ENCODE measurements around the gene TULP4. TPM values are rescaled to one million over a fixed set of nuclear protein-coding genes. Genes with fewer than 3 reads are reported as not detected.

The TULP4 gene
- total RNA-seq, 4 donors from 2014 or later: 76.7 to 118 (median 95.7) TPM

GRCh38 chr6:158413814-158414565 lies 101.7 kb downstream of the TULP4 start:
- DNase-seq (ENCODE audit: low spot score) (no peak), ATAC-seq (ENCODE audit: low FRiP score) (no peak)
- no peak for TF ChIP-seq CTCF (IDR thresholded peaks at IDR 0.05)

GRCh38 chr6:158414851-158415262 lies 102.6 kb downstream of the TULP4 start:
- DNase-seq (ENCODE audit: low spot score) (no peak), ATAC-seq (ENCODE audit: low FRiP score) (no peak)
- TF ChIP-seq CTCF (IDR thresholded peaks at IDR 0.05): no peak

DNA sequence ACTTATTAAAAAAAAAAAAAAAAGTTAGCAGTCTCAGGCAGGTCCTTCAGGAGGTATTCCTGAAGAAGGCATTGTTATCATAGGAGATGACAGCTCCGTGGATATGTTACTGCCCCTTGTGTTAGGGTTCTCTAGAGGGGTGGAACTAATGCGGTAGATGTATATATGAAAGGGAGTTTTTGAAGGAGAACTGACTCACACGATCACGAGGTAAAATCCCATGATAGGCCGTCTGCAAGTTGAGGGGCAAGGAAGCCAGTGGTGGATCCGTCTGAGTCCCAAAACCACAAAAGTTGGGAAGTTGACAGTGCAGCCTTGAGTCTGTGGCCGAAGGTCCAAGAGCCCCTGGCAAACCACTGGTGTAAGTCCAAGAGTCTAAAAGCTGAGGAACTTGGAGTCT lies 103.4 kb downstream of the TULP4 start:
- DNase-seq (ENCODE audit: low spot score): no peak
- TF ChIP-seq CTCF (IDR thresholded peaks at IDR 0.05): no peak
- ATAC-seq (ENCODE audit: low FRiP score): no peak

DNA sequence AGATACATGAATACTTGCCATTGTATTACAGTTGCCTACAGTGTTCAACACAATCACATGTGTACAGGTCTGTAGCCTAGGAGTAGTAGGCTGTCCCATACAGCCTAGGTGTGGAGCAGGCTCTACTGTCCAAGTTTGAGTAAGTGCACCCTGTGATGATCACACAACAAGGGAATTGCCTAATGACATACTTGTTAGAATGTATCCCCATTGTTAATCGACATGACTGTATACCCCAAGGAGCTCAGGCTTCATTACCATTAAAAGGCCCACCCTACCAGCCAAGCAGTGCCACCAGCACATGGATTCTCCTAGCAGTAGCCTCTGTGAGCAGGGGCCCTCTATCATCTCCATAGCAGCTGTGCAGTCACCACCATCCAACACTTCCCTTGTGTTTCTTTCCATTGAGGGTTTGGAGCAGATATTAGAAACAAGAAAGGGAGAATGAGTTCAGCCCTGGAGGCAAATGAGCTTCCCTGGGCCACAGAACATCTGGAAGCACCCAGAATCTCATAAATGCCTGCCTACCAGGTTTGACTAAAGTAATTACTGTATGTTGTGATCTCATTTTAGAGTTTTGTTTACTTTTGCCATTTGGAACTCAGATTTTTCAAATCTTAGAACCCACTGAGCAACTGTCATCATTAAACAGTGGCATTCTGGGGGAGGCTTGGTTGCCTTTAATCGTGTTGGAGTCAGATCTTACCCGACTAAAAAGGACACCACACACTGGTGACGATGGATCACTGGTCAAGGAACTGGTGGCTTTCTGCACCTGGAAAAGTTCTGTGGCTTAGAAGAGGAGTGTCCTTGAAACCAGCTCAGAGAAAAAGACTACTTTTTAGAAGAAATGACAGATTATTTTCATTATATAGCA lies 104.9 kb downstream of the TULP4 start:
- ATAC-seq (ENCODE audit: low FRiP score): no peak
- no peak for TF ChIP-seq CTCF (IDR thresholded peaks at IDR 0.05)
- DNase-seq (ENCODE audit: low spot score): no peak

GRCh38 chr6:158417760-158418098 lies 105.5 kb downstream of the TULP4 start:
- no peak for TF ChIP-seq CTCF (IDR thresholded peaks at IDR 0.05)
- ATAC-seq (ENCODE audit: low FRiP score) (no peak), DNase-seq (ENCODE audit: low spot score) (no peak)

GRCh38 chr6:158418501-158418900 lies 106.2 kb downstream of the TULP4 start:
- DNase-seq (ENCODE audit: low spot score) (no peak), ATAC-seq (ENCODE audit: low FRiP score) (no peak)
- no peak for TF ChIP-seq CTCF (IDR thresholded peaks at IDR 0.05)

Measured in omental fat pad (tissue), 4 donors.